Parathyroid adenoma (tissue), 2 donors: ENCODE measurements around the gene KCNJ1.

Source experiments
- H2AFZ ChIP-seq: fragments of 300-600 bp; sonication (generic); one replicate; pipeline ENCODE4 v1.7.0; 2017; ENCODE audit warnings: antibody characterized with exemption, mild to moderate bottlenecking
- H3K27ac ChIP-seq: fragments of 300-600 bp; sonication (generic); one replicate; pipeline ENCODE4 v1.7.0; 2017
- H3K27me3 ChIP-seq: fragments of 300-600 bp; sonication (generic); one replicate; pipeline ENCODE4 v1.7.0; 2017; ENCODE audit warnings: low read length; ENCODE audit not compliant: control insufficient read depth, insufficient read depth
- H3K36me3 ChIP-seq: fragments of 300-600 bp; sonication (generic); one replicate; pipeline ENCODE4 v1.7.0; 2017; ENCODE audit warnings: low read length; ENCODE audit not compliant: control insufficient read depth, insufficient read depth
- H3K4me1 ChIP-seq: fragments of 300-600 bp; sonication (generic); one replicate; pipeline ENCODE4 v1.7.0; 2017; ENCODE audit warnings: control low read depth
- H3K4me2 ChIP-seq: fragments of 300-600 bp; sonication (generic); one replicate; pipeline ENCODE4 v1.7.0; 2017; ENCODE audit warnings: low read length
- H3K4me3 ChIP-seq: fragments of 300-600 bp; sonication (generic); one replicate; pipeline ENCODE4 v1.7.0; 2017; ENCODE audit warnings: low read depth, low read length
- H3K79me2 ChIP-seq: fragments of 300-600 bp; sonication (generic); one replicate; pipeline ENCODE4 v1.7.0; 2017; ENCODE audit warnings: control low read depth
- H3K9ac ChIP-seq: fragments of 300-600 bp; sonication (generic); one replicate; pipeline ENCODE4 v1.7.0; 2017; ENCODE audit warnings: mild to moderate bottlenecking
- H3K9me3 ChIP-seq: fragments of 300-600 bp; sonication (generic); one replicate; pipeline ENCODE4 v1.7.0; 2017; ENCODE audit warnings: low read length; ENCODE audit not compliant: control insufficient read depth
- TF ChIP-seq, protein P1 (sequence below): fragments of 300-600 bp; sonication (generic); IDR thresholded peaks from one replicate; pipeline ENCODE4 v1.7.0; 2017; ENCODE audit warnings: antibody characterized with exemption, mild to moderate bottlenecking
- donor health status: primary hyperparathyroidism.

Gene KCNJ1

DNA sequence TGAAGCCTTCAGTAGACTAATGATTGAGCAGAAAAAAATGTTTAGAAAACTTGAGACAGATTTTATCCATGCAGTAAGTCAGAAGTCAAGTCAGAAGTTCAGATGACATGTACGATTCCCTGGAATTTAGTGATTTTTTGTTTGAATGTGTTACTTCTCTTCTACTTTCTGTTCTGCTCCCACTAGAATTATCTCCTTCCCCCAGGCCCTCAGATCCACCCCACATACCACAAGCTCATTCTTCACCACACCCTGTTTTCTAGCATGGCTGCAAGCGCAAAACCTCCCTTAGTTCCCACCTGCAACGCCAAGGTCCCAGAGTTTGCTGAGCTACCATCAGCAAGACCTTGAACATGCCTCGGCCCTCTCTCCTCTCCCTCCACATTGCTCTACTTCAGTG lies 64.1 kb downstream of the KCNJ1 start:
- no peak overlapping the region for H3K4me2 ChIP-seq
- TF ChIP-seq, protein P1, sequence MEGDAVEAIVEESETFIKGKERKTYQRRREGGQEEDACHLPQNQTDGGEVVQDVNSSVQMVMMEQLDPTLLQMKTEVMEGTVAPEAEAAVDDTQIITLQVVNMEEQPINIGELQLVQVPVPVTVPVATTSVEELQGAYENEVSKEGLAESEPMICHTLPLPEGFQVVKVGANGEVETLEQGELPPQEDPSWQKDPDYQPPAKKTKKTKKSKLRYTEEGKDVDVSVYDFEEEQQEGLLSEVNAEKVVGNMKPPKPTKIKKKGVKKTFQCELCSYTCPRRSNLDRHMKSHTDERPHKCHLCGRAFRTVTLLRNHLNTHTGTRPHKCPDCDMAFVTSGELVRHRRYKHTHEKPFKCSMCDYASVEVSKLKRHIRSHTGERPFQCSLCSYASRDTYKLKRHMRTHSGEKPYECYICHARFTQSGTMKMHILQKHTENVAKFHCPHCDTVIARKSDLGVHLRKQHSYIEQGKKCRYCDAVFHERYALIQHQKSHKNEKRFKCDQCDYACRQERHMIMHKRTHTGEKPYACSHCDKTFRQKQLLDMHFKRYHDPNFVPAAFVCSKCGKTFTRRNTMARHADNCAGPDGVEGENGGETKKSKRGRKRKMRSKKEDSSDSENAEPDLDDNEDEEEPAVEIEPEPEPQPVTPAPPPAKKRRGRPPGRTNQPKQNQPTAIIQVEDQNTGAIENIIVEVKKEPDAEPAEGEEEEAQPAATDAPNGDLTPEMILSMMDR: no peak
- no peaks in the 10 kb centered on the region for H3K36me3 ChIP-seq
- no peak overlapping the region for H3K27ac ChIP-seq
- H3K4me3 ChIP-seq: no peak overlapping the region
- no peak overlapping the region for H2AFZ ChIP-seq
- no peak overlapping the region for H3K9ac ChIP-seq
- no peaks in the 10 kb centered on the region for H3K27me3 ChIP-seq
- no peaks in the 10 kb centered on the region for H3K79me2 ChIP-seq
- H3K4me1 ChIP-seq: no peaks in the 10 kb centered on the region
- no peaks in the 10 kb centered on the region for H3K9me3 ChIP-seq

DNA sequence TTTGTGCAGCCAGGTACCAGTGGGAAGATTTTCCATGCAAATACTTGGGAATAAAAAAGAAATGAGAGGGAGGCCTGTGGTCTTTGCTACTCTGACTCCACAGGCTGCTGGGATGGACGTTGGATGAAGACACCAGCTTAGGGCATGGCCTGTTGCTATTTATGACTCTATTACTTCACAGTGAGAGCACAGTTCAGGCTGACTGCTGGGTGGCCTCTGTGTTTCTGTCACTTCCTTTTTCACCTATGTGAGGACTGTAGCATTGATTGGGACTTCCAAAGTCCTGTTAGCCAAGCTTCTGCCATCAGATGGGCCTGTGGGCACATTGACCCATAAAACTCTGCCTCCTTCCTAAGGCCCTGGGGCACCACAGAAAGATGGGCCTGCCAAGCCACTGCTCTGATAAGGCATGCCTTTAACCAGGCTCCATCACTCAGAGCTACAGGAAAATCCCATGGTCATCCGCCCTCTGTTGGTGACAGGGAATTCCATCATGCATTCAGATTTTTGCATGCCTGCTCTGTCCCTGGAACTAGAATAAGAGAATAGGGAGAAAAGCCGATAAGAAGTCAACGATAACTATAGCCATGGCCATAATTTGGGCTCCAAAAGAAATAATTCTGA lies 64.6 kb downstream of the KCNJ1 start:
- no peak overlapping the region for H2AFZ ChIP-seq
- no peak overlapping the region for H3K4me3 ChIP-seq
- H3K4me2 ChIP-seq: no peak overlapping the region
- no peaks in the 10 kb centered on the region for H3K36me3 ChIP-seq
- no peaks in the 10 kb centered on the region for H3K4me1 ChIP-seq
- H3K9ac ChIP-seq: no peak overlapping the region
- no peaks in the 10 kb centered on the region for H3K79me2 ChIP-seq
- no peak overlapping the region for H3K27ac ChIP-seq
- H3K27me3 ChIP-seq: no peaks in the 10 kb centered on the region
- TF ChIP-seq, protein P1: no peak
- no peaks in the 10 kb centered on the region for H3K9me3 ChIP-seq

DNA sequence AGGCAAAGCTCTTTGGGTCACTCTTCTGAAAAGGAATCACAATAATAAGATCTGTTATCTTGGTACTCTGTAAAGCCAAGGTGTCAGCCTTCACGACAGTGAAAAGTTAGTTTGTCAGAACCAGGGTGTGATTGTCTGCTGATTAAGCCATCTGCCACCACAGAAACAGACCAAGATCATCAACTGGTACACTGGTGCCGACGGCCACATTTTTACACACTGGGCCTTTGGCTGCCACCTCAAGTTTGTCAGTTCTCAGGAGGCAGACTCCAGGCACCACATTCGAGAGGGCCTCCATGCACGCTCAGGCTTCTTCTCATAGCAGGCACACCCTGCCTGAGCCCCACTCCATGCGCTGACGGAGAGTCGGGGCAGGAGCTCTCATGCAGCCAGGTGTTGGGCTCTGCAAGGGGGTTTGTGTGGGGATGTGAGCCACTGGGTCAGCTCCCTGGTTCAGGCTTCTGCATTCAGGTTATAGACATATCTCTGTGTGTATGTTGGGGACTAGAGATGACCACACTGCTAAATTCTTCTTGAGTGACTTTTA lies 66.2 kb downstream of the KCNJ1 start:
- H3K9me3 ChIP-seq: no peaks in the 10 kb centered on the region
- no peaks in the 10 kb centered on the region for H3K36me3 ChIP-seq
- no peaks in the 10 kb centered on the region for H3K4me1 ChIP-seq
- TF ChIP-seq, protein P1: no peak
- no peak overlapping the region for H3K27ac ChIP-seq
- no peaks in the 10 kb centered on the region for H3K27me3 ChIP-seq
- no peaks in the 10 kb centered on the region for H3K79me2 ChIP-seq
- H3K4me3 ChIP-seq: no peak overlapping the region
- no peak overlapping the region for H2AFZ ChIP-seq
- H3K4me2 ChIP-seq: no peak overlapping the region
- H3K9ac ChIP-seq: no peak overlapping the region

DNA sequence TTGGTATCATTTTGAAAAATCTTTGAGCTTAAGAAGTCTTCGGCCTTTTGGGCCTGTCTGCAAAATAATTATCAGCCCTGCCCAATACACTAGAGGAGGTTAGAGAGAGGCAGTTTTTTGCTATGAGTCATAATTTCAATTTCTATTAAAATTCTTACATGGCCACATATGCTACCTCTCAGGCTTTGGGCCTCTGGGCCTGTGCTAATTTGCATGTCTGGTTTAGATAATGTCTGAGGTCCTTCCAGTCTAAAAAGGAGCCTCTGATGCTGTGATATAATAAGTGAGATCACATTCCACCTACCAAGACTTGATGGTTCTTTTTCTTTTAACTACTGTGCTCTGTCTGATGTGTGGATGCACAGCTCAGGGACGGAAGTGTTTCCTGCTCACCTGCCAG lies 70.8 kb downstream of the KCNJ1 start:
- H3K9me3 ChIP-seq: no peaks in the 10 kb centered on the region
- no peak overlapping the region for H2AFZ ChIP-seq
- no peaks in the 10 kb centered on the region for H3K4me1 ChIP-seq
- H3K36me3 ChIP-seq: no peaks in the 10 kb centered on the region
- no peak overlapping the region for H3K27ac ChIP-seq
- H3K9ac ChIP-seq: no peak overlapping the region
- no peak overlapping the region for H3K4me3 ChIP-seq
- H3K79me2 ChIP-seq: no peaks in the 10 kb centered on the region
- TF ChIP-seq, protein P1: no peak
- no peaks in the 10 kb centered on the region for H3K27me3 ChIP-seq
- no peak overlapping the region for H3K4me2 ChIP-seq

DNA sequence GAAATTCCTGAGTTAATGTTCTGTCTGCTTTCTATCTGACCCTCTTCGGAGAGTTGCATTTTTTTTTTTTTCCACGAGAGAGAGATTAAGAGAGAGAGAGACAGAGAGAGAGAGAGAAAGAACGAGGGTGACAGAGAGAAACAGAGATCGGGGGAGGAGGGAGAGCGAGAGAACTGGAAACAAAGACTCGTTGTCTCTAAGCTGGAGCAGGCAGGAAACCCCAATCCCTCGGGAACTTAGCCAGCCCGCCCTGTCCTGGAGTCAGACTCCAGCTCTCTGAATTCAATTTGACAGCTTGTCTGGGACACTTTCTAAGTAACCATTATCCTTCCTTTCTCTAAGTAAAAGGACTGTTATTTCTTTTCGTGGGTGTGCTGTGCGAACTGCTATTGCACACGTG lies 76.9 kb downstream of the KCNJ1 start:
- Histone ChIP-seq H3K4me3 (no peak overlapping the region), H3K9ac (no peak overlapping the region), H3K36me3 (no peaks in the 10 kb centered on the region), H3K27ac (no peak overlapping the region), H2AFZ (no peak overlapping the region), H3K27me3 (no peaks in the 10 kb centered on the region), H3K4me1 (no peaks in the 10 kb centered on the region), H3K9me3 (no peaks in the 10 kb centered on the region), H3K4me2 (no peak overlapping the region), H3K79me2 (no peaks in the 10 kb centered on the region)
- TF ChIP-seq, protein P1: no peak
